ENCODE results near the gene ING5.

Gene ING5

DNA sequence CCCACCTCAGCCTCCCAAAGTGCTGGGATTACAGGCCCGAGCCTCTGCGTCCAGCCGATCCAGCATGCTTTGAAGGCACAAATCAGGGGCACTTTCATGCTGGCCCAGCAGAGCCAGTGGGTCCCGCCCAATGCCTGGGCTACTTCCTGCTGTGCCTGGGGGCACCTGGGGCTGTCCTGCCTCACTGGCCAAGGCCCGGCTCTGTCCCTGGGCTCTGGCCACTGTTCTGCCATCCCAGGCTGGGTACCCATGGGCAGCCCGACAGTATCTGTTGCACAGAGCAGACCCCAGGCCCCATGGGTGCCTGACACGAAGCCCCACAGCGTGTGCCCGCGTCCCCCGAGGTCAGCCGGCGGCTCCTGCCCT, 68.0 kb downstream of the ING5 start:
- TF ChIP-seq CTCF (IDR thresholded peaks at IDR 0.05), result no peak

- no peak for TF ChIP-seq CTCF (IDR thresholded peaks at IDR 0.05)
Observed at GRCh38 chr2:241770185-241770935, 68.5 kb downstream of the ING5 start.

GRCh38 chr2:241770936-241771285, 69.1 kb downstream of the ING5 start:
- no peak for TF ChIP-seq CTCF (IDR thresholded peaks at IDR 0.05)

DNA sequence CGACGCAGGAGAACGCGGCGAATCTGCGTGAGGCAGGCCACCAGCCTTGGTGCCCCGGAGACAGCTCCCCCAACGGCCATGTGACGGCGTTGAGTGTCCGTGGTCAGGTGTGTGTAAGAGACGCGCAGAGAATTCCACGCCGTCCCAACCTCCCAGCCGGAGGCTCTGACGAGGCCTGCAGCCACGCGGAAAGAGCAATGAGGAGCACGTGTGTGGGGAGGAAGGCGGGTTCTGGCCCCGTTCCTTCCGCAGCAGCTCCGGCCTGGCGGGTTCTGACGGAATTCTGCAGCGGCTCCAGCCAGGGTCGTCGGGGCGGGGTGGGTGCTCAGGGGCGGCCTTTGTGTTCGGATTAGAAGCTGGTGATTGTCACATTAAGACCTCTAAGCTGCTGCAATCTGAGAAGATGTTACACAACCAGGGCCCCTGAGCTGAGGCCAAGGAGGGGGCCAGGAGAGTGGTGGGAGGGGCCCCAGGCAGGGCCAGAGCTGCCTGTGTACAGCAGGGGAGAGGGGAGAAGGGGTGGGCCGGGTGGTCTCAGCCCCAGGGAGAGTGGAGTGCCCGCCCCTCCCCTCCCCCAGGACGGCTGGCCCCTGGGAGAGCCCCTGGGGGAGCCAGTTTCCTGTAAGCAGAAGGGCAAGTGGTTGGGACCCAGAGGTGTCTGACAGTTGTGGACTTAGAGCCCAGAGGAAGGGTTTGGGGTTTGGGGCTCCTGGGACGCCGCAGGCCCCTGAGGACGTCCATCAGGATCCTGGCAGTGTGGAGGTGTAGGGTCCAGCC, 69.6 kb downstream of the ING5 start:
- TF ChIP-seq CTCF (IDR thresholded peaks at IDR 0.05), result no peak

DNA sequence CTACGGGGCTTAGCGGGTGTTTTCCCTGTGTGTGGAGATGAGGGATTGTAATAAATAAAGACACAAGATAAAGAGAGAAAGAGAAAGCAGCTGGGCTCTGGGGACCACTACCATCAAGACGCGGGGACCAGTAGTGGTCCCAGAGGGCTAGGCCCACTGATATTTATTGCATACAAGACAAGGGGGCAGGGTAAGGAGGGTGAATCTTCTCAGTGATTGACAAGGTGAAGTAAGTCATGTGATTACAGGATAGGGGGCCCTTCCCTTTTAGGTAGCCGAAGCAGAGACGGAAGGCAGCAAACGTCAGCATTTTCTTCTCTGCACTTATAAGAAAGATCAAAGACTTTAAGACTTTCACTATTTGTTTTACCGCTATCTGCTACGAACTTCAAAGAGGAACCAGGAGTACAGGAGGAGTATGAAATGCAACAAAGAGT, 70.2 kb downstream of the ING5 start:
- TF ChIP-seq CTCF (IDR thresholded peaks at IDR 0.05), result no peak

DNA sequence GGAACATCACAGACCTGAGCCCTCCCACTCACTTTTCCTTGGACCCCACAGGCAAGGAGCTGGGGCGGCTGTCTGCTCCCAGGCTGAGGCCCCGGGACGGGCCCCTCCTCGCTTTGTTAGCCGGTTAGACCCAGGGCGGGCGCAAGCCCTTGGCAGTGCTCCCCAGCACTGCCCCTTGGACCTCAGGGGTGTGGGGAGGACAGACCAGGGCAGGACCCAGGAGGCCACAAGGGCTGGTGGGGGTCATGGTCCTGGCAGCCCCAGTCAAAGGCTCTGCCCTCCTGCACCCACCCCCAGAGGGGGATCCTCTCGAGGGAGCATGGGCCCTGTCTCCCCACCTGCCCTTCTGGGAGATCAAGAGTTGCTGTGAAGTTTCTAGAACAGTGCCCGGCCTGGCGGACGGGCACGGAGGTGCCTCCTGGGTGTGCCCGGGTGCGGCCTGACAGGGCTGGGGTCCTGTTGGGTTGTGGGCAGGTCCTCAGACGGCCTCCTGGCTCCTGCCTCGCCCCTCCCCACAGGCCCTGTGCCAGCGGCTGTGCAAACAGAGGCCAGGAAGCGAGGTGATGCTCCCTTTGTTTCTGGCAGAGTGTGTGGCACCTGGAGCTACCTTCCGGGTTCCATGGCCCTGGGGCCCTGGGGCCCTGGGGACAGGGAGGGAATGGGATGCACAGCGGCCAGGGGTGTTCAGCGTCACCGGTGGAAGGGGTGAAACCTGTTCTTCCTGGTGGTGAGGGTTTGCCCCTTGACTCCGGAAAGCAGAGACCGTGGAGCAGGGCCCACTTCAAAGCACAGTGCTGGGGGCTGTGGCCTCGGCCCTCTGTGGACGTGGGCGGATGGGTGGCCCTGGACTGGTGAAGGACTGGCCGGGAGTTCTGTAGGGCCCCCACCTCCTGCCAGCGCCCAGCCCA, 71.9 kb downstream of the ING5 start:
- no peak for TF ChIP-seq CTCF (IDR thresholded peaks at IDR 0.05)

- TF ChIP-seq CTCF (IDR thresholded peaks at IDR 0.05), result no peak
Observed at GRCh38 chr2:241774419-241775222, 72.8 kb downstream of the ING5 start.

Data from LNCAP (cell line).